H1 (cell line): Measurements from ENCODE around the gene KCTD10. TPM values are rescaled to one million over a fixed set of nuclear protein-coding genes. Genes with fewer than 3 reads are reported as not detected.

Experiments used
- BRCA1 ChIP-seq: IDR thresholded peaks from 2 replicates; pipeline ENCODE4 v1.6.1; 2012; ENCODE audit warnings: low read depth, low read length, improper control_type of control experiment
- CHD1 ChIP-seq: IDR thresholded peaks from 2 replicates; pipeline ENCODE4 v1.6.1; 2012; ENCODE audit warnings: low read depth, low read length, improper control_type of control experiment
- CHD2 ChIP-seq: IDR thresholded peaks from 2 replicates; pipeline ENCODE4 v1.6.1; 2012; ENCODE audit warnings: low read length, improper control_type of control experiment
- CHD7 ChIP-seq: fragments of 300-600 bp; sonication (generic); IDR thresholded peaks from 2 replicates; pipeline ENCODE4 v1.7.1; 2012; ENCODE audit warnings: low read length, moderate library complexity, mild to moderate bottlenecking, inconsistent platforms; ENCODE audit not compliant: insufficient replicate concordance
- EZH2 ChIP-seq: fragments of 200-600 bp; sonication (generic); IDR thresholded peaks from 2 replicates; pipeline ENCODE4 v1.7.1; 2012; ENCODE audit warnings: low read depth, mild to moderate bottlenecking, moderate library complexity, low read length, inconsistent platforms; ENCODE audit not compliant: severe bottlenecking
- GABPA ChIP-seq: IDR thresholded peaks from 2 replicates; pipeline ENCODE4 v1.6.1; 2011; ENCODE audit warnings: mild to moderate bottlenecking, low read length, moderate library complexity, borderline replicate concordance; ENCODE audit not compliant: insufficient read depth
- MAX ChIP-seq: IDR thresholded peaks from 2 replicates; pipeline ENCODE4 v1.6.1; 2012; ENCODE audit warnings: inconsistent platforms
- RXRA ChIP-seq: IDR thresholded peaks from 2 replicates; pipeline ENCODE4 v1.6.1; 2011; ENCODE audit warnings: low read depth, mild to moderate bottlenecking, low read length, moderate library complexity; ENCODE audit not compliant: insufficient read depth
- SIRT6 ChIP-seq: IDR thresholded peaks from one replicate; pipeline ENCODE4 v1.7.1; 2012; ENCODE audit warnings: low read length, inconsistent platforms
- polyA plus RNA-seq, 7 experiments: library from polyadenylated mRNA; depleted of rRNA in 3 of 7; stranded (reverse) in 5 of 7; unstranded in 2 of 7; fragments of >200 nt in 5 of 7; fragments of 200-250 nt in 2 of 7; gene quantifications; 1 replicate in 5 of 7; 2 replicates in 1 of 7; 4 replicates in 1 of 7; pipeline versions ENCODE4 v1.2.1 to v1.2.3, GENCODE V29; 2011 to 2013; ENCODE audit warnings: missing spikeins in 2 of 7, mixed read lengths in 2 of 7
- total RNA-seq: library from RNA; stranded (reverse); fragmentation: NEBNext Ultra II Directional; extraction: Animal tissue kit (Norgen Biotek cat#: 25700); gene quantifications from 2 replicates; pipeline ENCODE4 v1.2.1, GENCODE V29; 2021

The KCTD10 gene
- total and polyA plus RNA-seq, 2 of the 8 experiments (the other 6 are each of a cell fraction or from before 2014, with no cell fraction given): 45.3 to 52.4 TPM

GRCh38 chr12:109452489-109452888 is 24.6 kb downstream of the KCTD10 start (continued):
- TF ChIP-seq CHD7 (no peak), GABPA (no peak), CHD2 (no peak), MAX (no peak), BRCA1 (no peak), CHD1 (no peak), EZH2 (no peak), SIRT6 (no peak), RXRA (no peak)
